HS-27A (cell line): ENCODE results near the gene EXOC3L4.

Source experiments
- DNase-seq: peaks from one replicate; pipeline ENCODE4 v3.0.0-alpha.2; 2012; ENCODE audit warnings: low read depth, missing footprints

EXOC3L4 gene

GRCh38 chr14:103121846-103122584 lies 27.5 kb downstream of the EXOC3L4 start:
- DNase-seq, result no peak

DNA sequence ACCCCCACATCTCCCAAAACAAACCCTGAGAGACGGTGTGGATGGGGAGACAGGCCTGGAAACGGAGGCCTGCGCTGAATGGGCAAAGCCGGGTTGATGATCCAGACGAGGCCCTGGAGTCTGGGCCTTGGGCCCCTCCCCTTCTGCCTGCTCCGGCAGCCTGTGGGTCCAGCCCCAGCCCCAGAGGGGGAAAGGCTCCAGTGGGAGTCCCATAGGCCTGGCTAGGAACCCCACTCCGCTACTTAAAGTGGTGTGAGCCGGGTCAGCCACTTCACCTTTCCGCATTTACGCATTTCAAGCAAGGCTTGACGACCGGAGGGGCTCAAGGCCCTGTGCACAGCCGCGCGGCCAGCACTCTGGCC lies 28.0 kb downstream of the EXOC3L4 start:
- no peak for DNase-seq

DNA sequence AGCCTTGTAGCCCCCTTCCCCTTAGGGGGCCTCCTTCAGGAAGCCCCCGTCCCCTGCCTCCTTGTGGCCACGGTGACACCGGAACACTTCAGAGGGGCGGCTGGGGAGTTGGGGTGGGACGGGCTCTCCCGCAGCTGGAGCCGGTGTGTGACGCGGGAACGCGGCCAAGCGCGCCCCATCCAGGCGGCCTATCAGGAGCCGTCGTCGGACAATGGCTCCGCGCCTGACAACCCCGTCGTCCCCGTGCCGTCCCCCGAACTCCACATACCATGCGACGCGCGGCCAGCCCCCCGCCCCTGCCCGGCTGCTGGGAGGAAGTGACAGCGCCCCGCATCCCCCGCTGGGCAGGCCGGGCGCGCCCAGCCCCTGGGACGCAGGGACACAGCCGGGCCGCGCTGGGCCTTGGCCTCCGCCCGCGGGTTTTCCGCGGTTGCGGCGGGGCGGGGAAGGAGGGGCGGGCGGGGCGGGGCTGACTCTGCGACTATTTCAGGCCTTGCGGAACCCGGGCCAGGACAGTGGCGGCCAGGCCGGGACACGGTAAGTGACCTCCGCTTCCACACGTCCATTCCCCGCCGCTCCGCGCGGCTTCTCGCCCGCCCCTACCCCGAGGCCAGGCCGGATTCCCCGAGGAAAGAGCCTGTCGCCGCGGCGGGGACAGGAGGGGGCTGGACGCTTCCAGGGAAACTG lies 28.6 kb downstream of the EXOC3L4 start, which contains the start of gene TNFAIP2:
Gene TNFAIP2 (plus strand): TSS at position 515 of the 687 bp plus-strand sequence. CDS start 2,997 bp downstream, outside the sequence.
- no peak for DNase-seq

DNA sequence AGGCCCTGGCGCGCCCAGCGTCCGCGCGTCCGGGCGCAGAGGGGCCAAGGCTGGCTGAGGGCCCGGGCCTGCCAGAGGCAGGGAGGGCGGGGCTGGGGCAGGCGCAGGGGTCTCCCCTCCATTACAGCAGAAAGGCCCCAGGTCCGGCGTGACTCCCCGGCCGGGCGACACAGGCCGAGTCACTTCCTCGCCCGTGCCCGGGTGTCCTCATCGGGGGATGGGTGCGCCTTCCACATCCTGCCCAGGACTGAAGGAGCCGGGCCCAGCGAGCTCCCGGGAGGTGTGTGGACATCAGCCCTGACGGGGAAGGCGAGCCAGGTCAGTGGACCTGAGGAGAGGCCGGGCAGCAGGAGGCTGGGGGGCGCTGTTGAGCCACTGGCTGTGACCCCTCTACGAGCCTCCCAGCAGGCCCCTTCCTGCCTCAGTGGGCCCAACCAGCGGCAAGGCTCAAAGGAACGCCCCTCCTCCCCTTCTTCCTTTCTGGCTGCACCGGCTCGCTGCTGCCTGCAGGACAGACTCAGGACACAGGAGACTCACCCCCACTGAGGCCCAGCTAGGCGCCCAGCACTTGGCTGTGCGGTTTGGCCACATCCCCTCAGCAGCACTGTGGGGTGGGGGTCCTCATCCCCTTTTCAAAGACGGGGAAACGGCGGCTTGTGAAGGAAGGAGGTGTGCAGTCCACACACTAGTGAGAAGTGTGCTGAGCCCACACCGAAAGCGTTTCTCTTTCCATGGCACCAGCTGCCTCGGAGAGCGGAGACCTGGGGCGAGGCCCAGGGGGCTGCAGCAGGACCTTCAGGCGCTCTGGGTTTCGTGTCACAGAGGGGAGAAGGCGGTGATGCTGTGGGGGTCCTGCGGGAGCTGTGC lies 29.3 kb downstream of the EXOC3L4 start:
- DNase-seq, result no peak

- no peak for DNase-seq
Measured at GRCh38 chr14:103124501-103125001, 30.0 kb downstream of the EXOC3L4 start.

- no peak for DNase-seq
Measured at GRCh38 chr14:103125098-103126070, 30.9 kb downstream of the EXOC3L4 start.

DNA sequence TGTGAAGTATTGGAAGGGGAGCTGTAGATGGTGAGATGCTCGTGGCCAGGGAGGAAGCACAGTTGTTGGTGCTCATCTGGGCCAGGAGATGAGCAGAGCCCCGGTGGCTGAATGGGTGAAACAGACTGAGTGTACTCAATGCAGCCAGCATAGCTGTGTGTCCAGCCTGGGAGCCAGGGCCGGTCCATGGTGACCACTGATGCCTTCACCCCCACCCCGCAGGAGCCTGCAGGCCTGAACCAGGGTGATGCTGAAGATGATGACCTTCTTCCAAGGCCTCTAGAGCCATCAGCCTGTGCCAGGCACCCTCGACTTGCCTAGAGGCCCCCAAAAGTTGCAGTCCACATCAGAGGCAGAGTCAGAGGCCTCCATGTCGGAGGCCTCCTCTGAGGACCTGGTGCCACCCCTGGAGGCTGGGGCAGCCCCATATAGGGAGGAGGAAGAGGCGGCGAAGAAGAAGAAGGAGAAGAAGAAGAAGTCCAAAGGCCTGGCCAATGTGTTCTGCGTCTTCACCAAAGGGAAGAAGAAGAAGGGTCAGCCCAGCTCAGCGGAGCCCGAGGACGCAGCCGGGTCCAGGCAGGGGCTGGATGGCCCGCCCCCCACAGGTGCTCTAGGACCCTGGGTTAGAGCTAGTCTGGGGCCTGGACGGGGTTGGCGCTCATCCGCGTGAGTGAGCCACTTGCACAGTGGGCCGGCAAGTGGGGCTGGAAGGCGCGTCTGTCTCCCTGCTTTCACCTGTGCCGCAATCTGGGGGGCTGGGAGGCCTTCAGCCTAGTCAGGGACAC lies 31.8 kb downstream of the EXOC3L4 start:
- no peak for DNase-seq

GRCh38 chr14:103126873-103127304 lies 32.4 kb downstream of the EXOC3L4 start:
- DNase-seq, result no peak

- no peak for DNase-seq
Measured at GRCh38 chr14:103127356-103127755, 32.8 kb downstream of the EXOC3L4 start.

DNA sequence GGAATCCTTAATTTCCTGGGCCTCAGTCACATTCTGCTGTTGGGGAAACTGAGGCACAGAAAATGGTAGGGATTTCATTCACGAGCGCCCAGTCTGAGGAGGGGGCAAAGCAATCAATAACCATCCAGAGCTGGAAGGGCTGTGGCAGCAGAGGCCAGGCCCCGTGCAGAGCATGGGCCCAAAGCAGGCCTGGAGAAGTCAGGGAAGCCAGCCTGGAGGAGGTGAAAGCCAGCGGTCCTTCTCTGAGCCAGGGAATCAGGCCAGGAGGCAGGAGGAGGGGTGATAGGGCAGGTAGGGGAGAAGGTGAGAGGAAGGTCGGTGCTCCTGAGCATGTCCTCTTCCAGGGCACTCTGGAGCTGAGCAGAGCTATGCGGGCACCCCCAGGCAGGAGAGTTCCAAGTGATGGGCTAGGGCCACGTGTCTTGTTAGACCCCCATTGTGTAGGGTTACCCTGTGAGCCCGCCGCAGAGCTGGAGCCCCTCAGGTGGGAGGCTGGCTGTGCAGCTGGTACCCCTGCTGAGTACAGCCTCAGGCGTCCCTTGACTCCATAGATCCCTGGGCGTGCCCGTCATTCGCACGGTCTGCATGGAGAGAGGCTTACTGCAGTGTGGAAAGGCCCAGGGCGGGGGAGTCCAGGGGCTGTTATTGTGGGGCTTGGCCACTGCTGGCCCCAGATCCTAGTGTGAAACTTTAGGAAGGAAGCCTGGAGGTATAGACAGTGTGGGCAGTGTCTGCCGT lies 33.5 kb downstream of the EXOC3L4 start:
- DNase-seq, result no peak

DNA sequence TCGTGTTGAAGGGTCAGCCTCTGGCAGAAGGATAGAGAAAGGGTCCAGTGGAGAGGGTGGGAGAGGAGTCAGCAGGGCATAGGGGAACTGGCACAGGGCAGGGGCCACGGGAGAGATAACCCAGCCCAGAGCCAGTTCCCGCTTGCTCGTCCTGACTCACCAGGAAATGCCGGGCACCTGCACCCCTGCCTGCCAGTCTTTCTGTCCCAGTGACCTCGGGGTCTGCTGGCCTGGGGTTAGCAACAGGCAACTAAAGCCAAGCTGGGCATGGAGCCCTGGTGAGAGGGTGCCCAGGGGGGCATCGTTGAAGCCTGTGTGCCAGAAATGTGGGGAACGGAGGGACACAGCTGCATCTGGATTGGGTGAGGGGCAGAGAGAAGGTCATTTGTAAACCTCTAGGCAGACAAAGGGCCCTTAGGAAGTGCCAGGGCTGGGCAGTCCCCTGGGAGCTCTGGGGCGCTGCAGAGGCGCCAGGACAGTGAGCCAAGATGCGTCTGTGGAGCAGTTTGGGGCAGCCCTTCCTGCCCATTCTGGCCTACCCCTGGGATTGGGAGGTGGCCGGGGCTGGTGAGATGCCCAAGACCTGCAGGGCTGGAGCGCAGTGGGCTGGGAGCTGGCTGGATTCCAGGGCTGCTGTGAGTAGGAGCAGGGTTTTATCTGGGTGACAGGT lies 34.2 kb downstream of the EXOC3L4 start:
- DNase-seq, result no peak

DNA sequence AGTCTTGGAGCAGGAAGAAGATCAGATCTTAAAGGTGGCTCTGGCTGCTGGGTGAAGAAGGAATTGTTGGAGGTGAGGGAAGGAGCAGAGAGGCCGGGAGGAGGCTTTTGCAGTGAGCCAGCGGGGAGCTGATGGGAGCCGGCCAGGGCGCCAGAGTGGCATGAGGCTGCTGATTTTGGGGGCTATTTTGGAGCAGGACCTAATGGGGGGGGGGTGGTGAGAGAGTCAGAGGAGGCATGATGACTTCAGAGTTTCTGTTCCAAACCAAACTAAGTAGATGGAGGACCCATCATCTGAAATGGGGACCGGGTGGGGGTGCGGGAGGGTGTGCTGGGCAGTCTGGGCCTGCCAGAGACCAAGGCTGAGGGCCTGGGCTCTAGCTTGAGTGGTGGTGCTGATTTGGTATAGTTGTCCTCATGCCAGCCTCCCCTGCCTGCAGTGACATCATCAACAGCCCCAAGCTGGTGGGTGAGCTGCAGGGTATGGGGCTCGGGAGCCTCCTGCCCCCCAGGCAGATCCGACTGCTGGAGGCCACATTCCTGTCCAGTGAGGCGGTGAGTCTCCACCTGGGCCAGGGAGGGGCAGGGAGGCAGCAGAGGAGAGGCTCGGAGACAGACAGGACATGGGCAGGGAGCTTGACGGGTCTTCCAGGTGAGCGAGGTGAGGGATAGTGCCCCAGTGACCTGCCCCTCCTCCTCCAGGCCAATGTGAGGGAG lies 34.9 kb downstream of the EXOC3L4 start:
- DNase-seq, result no peak

DNA sequence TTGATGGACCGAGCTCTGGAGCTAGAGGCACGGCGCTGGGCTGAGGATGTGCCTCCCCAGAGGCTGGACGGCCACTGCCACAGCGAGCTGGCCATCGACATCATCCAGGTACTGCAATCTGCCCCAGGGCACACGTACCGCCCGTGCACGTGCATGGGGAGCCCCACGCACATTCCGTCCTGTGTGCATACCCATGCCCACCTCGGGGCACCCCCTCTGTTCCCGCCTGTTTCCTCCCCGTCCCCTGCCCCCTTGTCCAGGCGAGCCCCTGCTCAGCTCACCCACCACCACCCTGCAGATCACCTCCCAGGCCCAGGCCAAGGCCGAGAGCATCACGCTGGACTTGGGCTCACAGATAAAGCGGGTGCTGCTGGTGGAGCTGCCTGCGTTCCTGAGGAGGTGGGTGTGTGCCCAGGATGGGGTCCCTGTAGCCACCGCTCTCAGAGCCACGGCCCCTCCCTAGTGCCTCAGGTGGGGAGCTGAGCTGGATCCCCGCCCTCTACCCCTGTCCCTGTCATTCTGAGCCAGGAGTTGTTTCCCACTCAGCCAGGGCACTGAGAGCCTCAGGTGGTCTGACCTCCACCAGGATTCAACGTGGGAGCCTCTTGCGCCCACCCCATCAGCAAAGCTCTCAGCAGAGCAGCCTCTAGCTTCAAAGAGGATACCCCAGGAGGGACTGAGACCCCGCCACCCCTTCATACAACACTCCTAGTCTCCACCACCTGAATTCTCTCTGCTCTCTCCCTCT lies 35.7 kb downstream of the EXOC3L4 start:
- DNase-seq, result no peak

DNA sequence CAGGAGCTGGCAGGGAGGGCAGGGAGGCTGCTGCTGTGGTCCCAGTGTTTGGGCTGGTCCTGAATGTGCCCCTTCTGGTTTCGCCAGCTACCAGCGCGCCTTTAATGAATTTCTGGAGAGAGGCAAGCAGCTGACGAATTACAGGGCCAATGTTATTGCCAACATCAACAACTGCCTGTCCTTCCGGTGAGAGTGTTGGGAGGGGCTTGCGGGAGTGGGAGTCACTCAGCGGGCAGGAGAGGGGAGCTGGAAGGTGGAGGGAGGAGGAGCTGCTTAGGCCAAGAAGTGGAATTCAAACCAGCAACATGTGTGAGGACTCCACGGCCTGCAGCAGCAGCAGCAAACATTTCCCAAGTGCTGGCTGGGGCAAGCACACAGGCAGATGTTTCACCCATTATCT lies 36.4 kb downstream of the EXOC3L4 start:
- DNase-seq, result no peak

- no peak for DNase-seq
Measured at GRCh38 chr14:103131580-103131979, 37.1 kb downstream of the EXOC3L4 start.

DNA sequence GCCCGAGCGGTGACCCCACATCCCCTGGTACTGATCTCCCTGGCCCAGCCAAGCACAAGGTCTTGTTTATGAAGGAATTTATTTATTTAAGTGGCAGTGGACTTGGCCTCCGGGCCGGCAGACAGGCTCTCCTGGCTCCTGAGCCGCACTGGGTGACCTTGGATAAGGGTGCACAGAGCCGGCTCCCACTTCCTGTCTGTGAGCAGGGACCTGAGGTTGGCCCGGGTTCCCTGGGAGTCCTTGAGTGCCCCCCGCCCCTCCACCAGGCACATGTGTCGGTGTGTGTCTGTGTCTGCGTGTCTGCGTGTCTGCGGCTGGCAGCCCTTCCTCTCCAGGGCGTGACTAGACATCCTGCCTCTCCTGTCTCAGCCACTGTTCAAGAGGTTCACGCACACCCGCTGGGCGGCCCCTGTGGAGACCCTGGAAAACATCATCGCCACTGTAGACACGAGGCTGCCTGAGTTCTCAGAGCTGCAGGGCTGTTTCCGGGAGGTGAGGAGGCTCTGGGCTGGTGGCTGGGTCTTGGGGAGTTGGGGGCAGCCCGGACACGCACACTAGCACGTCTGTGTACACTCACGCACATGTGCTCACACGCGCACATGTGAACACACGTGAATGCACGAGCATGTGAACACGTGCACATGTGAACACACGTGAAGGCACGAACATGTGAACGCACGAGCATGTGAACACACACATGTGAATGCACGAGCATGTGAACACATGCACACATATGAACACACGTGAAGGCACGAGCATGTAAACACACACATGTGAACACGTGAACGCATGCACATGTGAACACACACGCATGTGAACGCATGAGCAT lies 38.1 kb downstream of the EXOC3L4 start:
- DNase-seq, result no peak
